GM19372 (cell line): ENCODE results near the gene SGPP1.
"Not testable (repeated sequence)": the region's sequence is repeated elsewhere in the genome, so short reads cannot be mapped to it uniquely, and the experiment has no call there.

ENCODE experiments used
- ATAC-seq: cut with Tn5 transposase; IDR thresholded peaks from one replicate; pipeline ENCODE4 v1.9.1; 2021; ENCODE audit warnings: mild to moderate bottlenecking, low read depth, moderate library complexity; ENCODE audit not compliant: unreplicated experiment

The SGPP1 gene

DNA sequence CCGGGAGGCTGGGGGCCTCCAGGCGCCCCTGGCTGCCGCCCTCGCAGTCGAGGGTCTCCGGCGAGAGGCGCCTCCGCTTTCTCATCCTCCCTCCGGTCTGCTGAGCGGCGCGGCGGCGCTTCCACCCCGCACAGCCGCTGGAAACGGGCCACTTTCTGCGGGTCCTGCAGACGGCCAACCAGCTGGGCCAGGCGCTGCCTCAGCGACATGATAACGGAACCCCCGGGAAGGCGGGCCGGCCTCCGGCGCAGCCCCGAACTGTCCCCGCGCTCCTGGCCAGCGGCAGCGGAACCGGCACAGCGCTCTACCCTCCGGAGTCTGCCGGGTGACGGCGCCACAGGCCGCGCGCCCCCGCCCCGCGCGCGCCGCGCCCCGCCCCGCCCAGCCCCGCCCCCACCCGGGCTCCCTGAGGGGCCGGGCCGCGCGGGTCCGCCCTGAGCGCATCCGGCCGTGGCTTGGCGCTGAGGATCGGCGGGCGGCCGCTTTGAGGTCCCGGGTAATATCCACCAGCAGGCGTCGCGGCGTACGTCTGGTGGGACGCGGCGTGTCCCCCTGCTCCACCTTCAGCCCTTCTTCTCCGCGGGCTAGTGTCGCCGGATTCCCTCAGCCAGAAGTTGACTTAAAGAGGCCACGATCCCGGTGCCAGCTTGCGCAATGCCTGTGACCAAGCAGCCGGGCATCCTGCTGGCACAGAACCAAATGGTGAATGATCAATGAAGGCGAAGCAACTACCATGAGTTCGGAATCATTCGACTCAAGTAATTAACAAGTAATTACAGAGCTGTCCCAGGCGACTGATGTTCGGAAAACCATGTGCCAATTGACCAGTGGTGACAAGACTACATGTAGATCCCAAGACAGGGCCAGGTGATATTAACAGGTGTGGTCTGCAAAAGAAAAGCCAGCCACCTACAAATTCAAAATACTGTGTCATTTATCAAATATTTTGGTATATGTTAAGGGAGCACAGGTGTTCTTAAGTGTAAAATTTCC is at the start of gene SGPP1:
Gene SGPP1 (minus strand): TSS at position 330 of the 993 bp plus-strand sequence. CDS start 121 bp downstream, at position 209.
- peak; percentile 83 for ATAC-seq

GRCh38 chr14:63777024-63777423 is 49.2 kb upstream of the SGPP1 start:
- ATAC-seq, result no peak

DNA sequence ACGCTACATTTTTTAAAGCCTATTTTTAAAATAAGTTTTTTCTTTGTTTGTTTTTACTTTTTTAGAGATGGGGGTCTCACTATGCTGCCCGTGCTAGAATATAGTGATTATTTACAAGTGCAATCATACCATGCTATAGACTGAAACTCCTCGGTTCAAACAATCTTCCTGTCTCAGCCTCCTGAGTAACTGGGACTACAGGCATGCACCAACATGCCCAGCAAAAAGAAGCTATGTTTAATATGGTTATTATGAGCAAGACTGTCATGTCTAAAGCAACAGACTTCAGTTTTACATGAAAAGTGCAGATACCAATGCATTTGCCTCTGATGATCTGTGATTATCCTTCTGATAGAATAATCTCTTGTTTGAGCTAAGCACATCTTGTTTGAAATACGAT is 45.6 kb upstream of the SGPP1 start:
- ATAC-seq, result no peak

- ATAC-seq, result no peak
Measured at GRCh38 chr14:63770187-63770807, 42.4 kb upstream of the SGPP1 start.

DNA sequence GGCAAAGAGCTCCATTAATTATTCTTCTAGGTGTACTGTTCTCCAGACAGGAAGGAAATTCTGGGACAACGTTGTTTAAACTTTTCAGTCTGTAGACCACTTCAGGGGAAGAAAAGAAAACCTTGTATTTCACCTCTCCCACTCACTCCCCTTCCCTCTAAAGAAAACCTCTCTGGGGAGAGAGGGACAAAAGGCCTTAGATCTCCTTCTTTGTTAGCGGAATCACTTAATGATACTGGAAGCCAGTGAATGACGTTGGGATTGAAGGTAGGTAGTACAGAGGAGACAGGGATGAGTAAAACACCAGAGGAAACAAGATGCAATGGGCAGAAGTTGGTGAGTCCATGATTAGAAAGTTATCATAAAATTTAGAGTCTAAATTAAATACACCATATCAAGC is 38.7 kb upstream of the SGPP1 start:
- ATAC-seq, result no peak

DNA sequence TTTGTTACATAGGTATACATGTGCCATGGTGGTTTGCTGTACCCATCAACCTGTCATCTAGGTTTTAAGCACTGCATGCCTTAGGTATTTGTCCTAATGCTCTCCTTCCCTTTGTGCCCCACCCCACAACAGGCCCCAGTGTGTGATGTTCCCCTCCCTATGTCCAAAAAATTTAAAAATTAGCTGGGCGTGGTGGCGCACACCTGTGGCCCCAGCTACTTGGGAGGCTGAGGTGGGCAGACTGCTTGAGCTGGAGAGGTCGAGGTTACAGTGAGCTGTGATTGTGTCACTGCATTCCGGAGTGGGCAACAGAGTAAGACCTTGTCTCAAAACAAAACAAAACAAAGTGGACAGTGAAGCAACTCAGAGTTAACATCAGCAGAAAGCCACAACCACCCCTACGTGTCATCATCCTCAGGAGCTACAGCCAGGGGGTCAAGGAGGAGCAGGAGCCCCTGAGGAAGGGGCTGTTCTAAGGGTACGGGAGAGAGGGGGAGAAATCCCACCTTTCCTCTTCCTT is 36.8 kb upstream of the SGPP1 start:
- no peak for ATAC-seq

- no peak for ATAC-seq
Measured at GRCh38 chr14:63764103-63764502, 36.2 kb upstream of the SGPP1 start.

DNA sequence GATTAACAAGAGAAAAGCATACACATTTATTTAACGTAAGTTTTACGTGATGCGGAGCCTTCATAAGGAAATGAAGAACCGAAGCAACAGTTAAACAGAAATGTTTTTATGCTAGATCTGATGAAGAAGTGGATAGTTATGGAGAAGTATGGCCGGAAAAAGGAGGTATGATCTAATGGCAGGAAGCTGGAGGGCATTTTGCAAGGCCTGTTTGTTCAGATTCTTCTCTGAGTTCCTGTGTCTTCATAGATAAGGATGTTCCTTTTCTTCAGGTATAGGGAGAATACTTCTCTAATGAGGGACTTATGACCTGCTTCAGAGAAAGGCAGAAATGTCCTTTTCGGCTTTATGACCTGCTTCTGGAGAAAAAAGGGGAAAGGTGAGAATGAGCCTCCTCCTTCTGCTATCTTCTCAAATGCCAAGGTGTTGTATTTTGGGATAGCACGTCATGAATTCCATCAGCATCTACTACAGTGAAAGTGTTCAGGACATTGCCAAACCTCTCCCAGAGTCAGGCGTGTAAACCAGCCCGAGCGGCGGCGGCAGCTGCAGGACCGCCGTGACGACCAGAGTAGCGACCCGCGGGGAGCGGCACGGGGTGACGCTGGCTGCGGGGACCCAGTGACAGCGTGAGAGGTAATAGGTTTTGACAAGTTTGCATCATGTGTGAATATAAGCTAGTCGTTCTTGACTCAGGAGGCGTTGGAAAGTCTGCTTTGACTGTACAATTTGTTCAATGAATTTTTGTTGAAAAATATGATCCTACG is 33.7 kb upstream of the SGPP1 start:
- ATAC-seq, result no peak

GRCh38 chr14:63760014-63760413 is 32.1 kb upstream of the SGPP1 start:
- no peak for ATAC-seq

GRCh38 chr14:63759456-63759855 is 31.6 kb upstream of the SGPP1 start:
- ATAC-seq, result peak; percentile 62

DNA sequence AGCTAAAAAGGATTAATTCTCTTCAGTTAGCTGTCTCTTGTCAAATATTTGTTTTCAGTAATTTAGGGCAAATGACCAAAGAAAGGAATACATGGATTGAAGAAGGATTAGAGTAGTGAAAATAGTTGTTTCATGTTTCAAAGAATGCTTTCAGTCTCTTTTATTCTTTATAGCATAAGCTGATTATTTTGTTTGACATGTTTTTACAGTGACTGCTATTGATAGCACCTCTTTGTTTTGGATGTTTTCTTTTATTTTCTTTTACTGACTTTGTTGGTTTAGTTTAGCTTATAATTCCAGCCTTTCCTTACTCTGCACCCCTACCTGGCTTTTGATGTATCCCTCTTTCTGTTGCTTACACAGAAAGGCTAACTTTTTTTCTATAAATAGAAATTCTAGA is 29.3 kb upstream of the SGPP1 start:
- ATAC-seq, result no peak

DNA sequence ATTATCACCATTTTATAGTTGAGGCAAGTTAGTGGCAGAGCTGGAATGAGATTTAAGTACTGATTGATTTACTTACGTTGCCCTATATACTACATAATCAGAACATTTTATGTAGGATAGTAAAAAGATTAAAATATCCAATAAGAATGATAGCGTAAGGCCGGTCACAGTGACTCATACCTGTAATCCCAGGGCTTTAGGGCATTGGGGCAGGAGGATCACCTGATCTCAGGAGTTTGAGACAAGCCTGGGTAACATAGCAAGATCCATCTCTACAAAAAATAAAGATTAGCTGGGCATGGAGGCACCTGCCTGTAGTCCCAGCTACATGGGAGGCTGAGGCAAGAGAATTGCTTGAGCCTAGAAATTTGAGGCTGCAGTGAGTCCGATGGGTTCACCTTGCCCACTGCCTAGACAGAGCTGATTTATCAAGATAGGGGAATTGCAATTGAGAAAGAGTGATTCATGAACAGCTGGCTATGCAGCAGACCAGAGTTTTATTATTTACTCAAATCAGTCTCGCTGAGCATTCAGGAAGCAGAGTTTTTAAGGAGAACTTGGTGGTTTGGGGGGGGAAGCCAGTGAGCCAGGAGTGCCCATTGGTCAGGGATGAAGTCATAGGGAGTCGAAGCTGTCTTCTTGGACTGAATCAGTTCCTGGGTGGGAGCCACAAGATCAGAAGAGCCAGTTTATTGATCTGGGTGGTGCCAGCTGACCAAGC is 24.7 kb upstream of the SGPP1 start:
- no peak for ATAC-seq

DNA sequence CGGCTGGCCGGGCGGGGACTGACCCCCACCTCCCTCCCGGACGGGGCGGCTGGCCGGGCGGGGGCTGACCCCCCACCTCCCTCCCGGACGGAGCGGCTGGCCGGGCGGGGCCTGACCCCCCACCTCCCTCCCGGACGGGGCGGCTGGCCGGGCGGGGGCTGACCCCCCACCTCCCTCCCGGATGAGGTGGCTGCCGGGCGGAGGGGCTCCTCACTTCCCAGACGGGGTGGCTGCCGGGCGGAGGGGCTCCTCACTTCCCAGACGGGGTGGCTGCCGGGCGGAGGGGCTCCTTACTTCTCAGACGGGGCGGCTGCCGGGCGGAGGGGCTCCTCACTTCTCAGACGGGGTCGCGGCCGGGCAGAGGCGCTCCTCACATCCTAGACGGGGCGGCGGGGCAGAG is 23.2 kb upstream of the SGPP1 start:
- ATAC-seq, result not testable (repeated sequence)

- ATAC-seq, result no peak
Measured at GRCh38 chr14:63747846-63748245, 20.0 kb upstream of the SGPP1 start.

- peak; percentile 75 for ATAC-seq
Measured at GRCh38 chr14:63745858-63746425, 18.1 kb upstream of the SGPP1 start.

DNA sequence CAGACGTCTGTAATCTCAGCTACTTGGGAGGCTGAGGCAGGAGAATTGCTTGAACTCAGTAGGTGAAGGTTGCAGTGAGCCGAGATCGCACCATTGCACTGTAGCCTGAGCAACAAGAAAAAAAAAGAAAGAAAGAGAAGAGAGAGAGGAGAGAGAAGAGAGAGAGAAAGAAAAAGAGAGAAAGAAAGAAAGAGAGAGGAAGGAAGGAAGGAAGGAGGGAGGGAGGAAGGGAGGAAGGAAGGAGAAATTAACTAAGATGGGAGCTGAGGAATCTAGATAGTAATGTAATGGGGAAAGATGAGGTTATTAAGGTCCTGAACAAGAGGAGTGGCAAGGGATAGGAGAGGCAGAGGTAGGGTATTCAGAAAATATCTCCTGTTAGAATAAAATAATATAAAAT is 17.4 kb upstream of the SGPP1 start:
- ATAC-seq, result no peak

DNA sequence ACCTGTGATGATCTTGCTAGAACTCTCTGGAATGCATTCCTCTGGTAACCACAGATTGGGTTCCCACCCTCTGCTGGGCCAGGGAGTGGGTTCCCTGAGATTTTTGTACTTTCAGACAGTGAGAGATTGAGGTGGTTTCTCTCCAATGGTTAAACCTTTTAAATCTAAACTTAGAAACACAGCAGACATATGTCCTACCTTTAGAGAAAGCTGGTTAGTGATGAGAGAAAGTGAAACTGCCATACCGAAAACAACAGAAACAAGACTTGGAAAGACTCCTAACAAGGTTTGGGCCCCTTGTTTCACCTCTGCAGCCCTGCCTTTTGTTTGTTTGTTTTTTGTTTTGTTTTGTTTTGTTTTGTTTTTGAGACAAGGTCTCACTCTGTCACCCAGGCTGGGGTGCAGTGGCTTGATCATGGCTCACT is 9.7 kb upstream of the SGPP1 start:
- ATAC-seq, result peak; percentile 91

- ATAC-seq, result no peak
Measured at GRCh38 chr14:63735720-63736119, 7.9 kb upstream of the SGPP1 start.

- ATAC-seq, result no peak
Measured at GRCh38 chr14:63730659-63731058, 2.8 kb upstream of the SGPP1 start.

DNA sequence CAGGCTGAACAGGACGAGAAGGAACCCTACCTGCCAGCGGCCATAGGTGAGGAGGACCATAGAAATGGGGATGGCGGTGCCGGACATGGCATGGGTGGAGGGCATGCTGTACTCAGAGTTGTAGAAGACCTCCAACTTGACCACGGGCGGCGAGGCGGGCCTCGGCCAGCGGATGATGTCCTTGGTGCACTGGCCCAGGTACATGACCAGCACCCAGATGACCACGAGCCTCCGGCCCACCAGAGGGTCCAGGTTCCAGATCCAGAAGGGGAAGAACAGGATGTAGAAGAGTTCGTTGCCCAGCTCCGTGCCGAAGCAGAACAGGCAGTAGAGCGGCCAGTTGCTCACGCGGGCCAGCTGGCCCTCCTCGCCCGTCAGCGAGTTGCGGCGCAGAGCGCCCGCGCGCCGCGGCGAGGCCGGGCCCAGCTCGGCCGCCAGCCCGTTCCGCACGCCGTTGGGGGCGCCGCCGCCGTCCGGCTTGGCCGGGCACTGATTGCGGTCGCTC is 582 bp downstream of the SGPP1 start:
- peak; percentile 27 for ATAC-seq
